ENCODE measurements around the gene NEU1. TPM values are rescaled to one million over a fixed set of nuclear protein-coding genes. Genes with fewer than 3 reads are reported as not detected.
A peak's percentile ranks its signal among the peaks of the same experiment; 100 is the strongest.

The NEU1 gene
- total RNA-seq, 6 experiments from 2014 or later, result 35.8 to 48.6 (median 40.9) TPM

DNA sequence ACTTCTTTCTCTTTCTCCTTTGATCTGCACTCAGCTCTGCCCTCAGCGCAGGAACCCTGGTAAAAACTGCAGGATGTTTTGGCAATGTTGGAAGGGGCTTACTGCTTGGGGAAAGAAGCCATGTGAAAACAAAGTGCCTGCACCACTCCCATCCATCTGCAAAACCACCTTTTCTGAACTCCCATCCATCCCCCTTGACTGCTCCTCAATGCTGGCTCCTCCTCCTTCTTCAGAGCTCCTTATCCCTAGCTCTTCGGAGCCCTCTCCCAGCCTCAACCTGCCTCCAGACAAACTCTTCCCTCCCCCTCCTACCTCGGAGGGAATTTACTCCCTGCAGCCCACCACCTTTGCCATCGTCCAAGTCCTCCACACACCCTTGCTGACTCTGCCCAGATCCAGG lies 43.5 kb upstream of the NEU1 start:
- Mint-ChIP-seq H3K9me3 (no peaks in the 10 kb centered on the region), H3K36me3 (ENCODE audit: low read depth) (no peaks in the 10 kb centered on the region), H3K27ac (no peak overlapping the region), H3K27me3 (ENCODE audit: insufficient read depth) (peaks cover 9% of the 10 kb centered on the region), H3K4me3 (no peak overlapping the region), H3K4me1 (ENCODE audit: low read depth) (peaks cover 43% of the 10 kb centered on the region)
- TF ChIP-seq, protein P1, sequence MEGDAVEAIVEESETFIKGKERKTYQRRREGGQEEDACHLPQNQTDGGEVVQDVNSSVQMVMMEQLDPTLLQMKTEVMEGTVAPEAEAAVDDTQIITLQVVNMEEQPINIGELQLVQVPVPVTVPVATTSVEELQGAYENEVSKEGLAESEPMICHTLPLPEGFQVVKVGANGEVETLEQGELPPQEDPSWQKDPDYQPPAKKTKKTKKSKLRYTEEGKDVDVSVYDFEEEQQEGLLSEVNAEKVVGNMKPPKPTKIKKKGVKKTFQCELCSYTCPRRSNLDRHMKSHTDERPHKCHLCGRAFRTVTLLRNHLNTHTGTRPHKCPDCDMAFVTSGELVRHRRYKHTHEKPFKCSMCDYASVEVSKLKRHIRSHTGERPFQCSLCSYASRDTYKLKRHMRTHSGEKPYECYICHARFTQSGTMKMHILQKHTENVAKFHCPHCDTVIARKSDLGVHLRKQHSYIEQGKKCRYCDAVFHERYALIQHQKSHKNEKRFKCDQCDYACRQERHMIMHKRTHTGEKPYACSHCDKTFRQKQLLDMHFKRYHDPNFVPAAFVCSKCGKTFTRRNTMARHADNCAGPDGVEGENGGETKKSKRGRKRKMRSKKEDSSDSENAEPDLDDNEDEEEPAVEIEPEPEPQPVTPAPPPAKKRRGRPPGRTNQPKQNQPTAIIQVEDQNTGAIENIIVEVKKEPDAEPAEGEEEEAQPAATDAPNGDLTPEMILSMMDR (IDR thresholded peaks at IDR 0.05), result no peak
- DNase-seq, result no peak

DNA sequence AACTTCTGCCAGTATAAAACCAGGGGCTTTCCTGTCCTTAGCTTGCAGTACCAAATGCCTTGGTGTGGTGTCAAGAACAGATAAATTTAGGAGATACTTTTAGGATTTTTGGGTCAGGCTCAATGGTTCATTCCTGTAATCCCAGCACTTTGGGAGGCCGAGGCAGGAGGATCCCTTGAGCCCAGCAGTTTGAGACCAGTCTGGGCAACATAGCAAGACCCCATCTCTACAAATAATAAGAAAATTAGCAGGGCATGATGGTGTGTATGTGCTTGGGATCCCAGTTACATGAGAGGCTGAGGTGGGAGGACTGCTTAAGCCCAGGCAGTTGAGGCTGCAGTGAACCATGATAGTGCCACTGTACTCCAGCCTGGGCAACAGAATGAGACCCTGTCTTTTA lies 42.4 kb upstream of the NEU1 start:
- Mint-ChIP-seq H3K4me1 (ENCODE audit: low read depth) (peaks cover 36% of the 10 kb centered on the region), H3K27ac (no peak overlapping the region), H3K9me3 (no peaks in the 10 kb centered on the region), H3K36me3 (ENCODE audit: low read depth) (no peaks in the 10 kb centered on the region), H3K27me3 (ENCODE audit: insufficient read depth) (peaks cover 9% of the 10 kb centered on the region), H3K4me3 (no peak overlapping the region)
- TF ChIP-seq, protein P1 (IDR thresholded peaks at IDR 0.05), result no peak
- DNase-seq, result no peak

DNA sequence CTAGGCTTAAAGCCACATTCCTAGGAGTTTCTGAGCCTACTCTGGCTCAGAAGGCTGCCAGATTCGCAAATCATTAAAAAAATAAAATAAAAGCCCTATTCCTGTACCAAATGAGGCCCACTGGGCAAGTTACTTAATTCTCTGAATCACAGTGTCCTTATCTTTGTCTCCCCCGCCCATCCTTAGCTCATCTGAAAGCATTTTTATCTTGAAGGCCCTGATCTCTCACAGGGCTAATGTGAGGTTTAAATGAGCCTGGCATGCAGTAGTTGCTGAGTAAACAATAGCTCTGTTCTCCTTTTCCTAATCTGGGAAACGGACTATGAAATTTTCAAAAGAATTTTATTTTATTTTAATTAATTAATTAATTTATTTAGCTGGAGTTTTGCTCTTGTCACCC lies 41.3 kb upstream of the NEU1 start:
- Mint-ChIP-seq H3K36me3 (ENCODE audit: low read depth) (no peaks in the 10 kb centered on the region), H3K4me1 (ENCODE audit: low read depth) (peaks cover 34% of the 10 kb centered on the region), H3K27ac (no peak overlapping the region), H3K4me3 (no peak overlapping the region), H3K9me3 (no peaks in the 10 kb centered on the region), H3K27me3 (ENCODE audit: insufficient read depth) (peaks cover 9% of the 10 kb centered on the region)
- no peak for DNase-seq
- TF ChIP-seq, protein P1 (IDR thresholded peaks at IDR 0.05), result no peak

DNA sequence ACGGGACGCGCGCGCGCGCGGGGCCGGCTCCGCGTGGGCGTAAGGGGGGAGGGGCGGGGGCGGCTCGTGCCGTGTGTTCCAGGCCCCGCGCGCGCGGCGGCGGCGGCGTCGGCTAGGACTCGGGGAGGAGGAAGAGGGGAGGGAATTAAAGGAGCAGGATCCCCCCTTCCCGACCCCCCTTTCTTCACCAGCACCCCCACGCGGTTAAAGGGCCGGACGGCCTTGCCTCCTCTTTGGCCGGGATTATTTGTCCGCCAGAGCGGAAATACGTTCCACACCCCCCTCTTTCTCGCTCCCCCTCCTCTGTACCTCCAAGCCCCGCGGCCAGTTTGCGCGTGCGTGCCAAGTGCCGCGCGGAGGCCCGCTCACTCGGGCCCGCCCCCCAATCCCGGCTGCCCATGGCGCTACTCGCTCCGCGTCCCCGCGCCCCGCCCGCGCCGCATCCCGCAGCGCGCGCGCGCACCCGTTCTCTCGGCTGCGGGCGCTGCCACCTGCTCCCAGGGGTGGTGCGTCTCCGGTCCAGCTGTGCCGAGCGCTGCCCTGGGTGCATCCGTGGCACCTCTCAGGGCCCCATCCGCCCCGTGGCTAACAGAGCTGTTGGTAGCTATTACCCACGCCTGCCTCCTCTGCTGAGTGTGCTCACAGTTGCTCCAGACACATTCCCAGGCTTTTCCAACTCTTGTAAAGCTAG lies 39.5 kb upstream of the NEU1 start, which contains the start of gene ZBTB12:
Gene ZBTB12, minus strand, starts transcription at position 134 of the 691 bp plus-strand sequence. CDS start 781 bp downstream, outside the sequence.
- Mint-ChIP-seq H3K36me3 (ENCODE audit: low read depth) (no peaks in the 10 kb centered on the region), H3K4me3 (peak within 1 kb of the TSS; percentile 87), H3K9me3 (no peaks in the 10 kb centered on the region), H3K27ac (peak within 1 kb of the TSS; percentile 76), H3K27me3 (ENCODE audit: insufficient read depth) (peaks cover 9% of the 10 kb centered on the region), H3K4me1 (ENCODE audit: low read depth) (peaks cover 36% of the 10 kb centered on the region)
- peak; percentile 93 for DNase-seq
- TF ChIP-seq, protein P1 (IDR thresholded peaks at IDR 0.05), result no peak; the same call in 1 of the 2 replicates

DNA sequence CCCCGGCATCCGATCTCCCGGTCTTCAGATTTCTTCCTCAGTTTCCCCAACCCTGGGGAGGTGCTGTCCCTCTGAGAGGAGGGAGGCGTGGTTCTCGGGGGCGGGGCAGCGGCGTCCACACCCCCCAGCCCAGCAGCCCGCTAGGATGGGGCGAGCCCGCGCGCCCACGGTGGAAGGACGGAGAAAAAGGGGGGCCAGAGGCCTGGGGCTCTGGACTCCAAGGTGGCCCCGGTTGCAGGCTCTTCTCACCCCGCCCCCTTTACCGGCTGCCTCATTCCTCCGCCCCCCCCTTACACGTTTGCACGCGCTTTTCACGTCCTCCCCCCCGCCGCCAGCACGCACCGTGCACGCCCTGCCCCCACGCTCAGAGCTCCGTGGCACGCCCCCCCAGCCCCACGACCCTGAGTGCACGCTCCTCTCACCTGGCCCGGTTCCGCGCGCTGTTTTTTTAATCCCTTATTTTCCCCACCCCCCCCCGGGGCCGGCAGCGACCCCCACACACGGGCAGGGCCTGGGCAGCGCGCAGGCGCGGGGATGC lies 38.9 kb upstream of the NEU1 start:
- Mint-ChIP-seq H3K4me1 (ENCODE audit: low read depth) (peaks cover 37% of the 10 kb centered on the region), H3K27ac (peak overlapping the region; percentile 60; the same call in 1 of the 2 replicates), H3K27me3 (ENCODE audit: insufficient read depth) (peaks cover 9% of the 10 kb centered on the region), H3K36me3 (ENCODE audit: low read depth) (no peaks in the 10 kb centered on the region), H3K4me3 (peak overlapping the region; percentile 87), H3K9me3 (no peaks in the 10 kb centered on the region)
- TF ChIP-seq, protein P1 (IDR thresholded peaks at IDR 0.05), result no peak
- DNase-seq, result peak; percentile 19

Data from HFFc6 (cell line).